Mesothelial cell of epicardium (in vitro differentiated cells): ENCODE data around the gene PIWIL4. TPM values are rescaled to one million over a fixed set of nuclear protein-coding genes. Genes with fewer than 3 reads are reported as not detected.
"Not testable (repeated sequence)": the region's sequence is repeated elsewhere in the genome, so short reads cannot be mapped to it uniquely, and the experiment has no call there.

Source experiments
- DNase-seq, 2 experiments: peaks; one replicate each; pipeline ENCODE4 v3.0.0; 2021; ENCODE audit warnings: low spot score in 2 of 2; ENCODE audit not compliant: unreplicated experiment in 2 of 2
- H3K27ac Mint-ChIP-seq: 2 replicates; pipeline ENCODE4 v1.8.0; 2021; ENCODE audit warnings: mixed read lengths
- H3K27me3 Mint-ChIP-seq: 2 replicates; pipeline ENCODE4 v1.8.0; 2021; ENCODE audit warnings: low read depth, mixed read lengths
- H3K36me3 Mint-ChIP-seq: 2 replicates; pipeline ENCODE4 v1.8.0; 2021; ENCODE audit warnings: mixed read lengths
- H3K4me1 Mint-ChIP-seq: 2 replicates; pipeline ENCODE4 v1.8.0; 2021; ENCODE audit warnings: mixed read lengths
- H3K4me3 Mint-ChIP-seq: 2 replicates; pipeline ENCODE4 v1.8.0; 2021; ENCODE audit warnings: mild to moderate bottlenecking, moderate library complexity, mixed read lengths
- H3K9me3 Mint-ChIP-seq: 2 replicates; pipeline ENCODE4 v1.8.0; 2021; ENCODE audit warnings: mixed read lengths
- CTCF ChIP-seq: fragments of 200-600 bp; sonication (generic); IDR thresholded peaks from one replicate; pipeline ENCODE4 v1.5.0; 2021; ENCODE audit warnings: antibody characterized with exemption; ENCODE audit not compliant: unreplicated experiment
- total RNA-seq: library from RNA; stranded (reverse); gene quantifications from 3 replicates; pipeline ENCODE4 v1.2.1, GENCODE V29; 2021

The PIWIL4 gene
- total RNA-seq, 1 donor from 2014 or later: 4.9 TPM

DNA sequence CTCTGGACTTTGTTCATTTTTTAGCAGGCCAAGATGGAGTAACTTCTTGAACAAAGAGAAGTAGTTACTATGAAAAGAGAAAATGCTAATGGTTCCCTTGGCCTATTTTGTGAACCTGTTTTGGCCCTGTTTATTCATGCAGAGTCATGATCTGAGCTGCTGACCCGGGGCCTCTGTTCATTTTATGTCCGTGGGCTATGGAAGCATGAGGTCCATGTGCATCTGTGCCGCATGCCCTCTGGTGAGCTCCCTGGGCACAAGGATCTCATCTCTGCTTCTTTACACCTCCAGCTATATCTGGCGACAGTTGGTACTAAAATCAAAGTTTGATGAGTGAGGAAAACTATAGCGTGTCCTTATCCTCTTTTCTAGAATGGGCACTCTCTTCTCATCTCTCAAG is 1.0 kb downstream of the PIWIL4 start:
- Mint-ChIP-seq H3K9me3 (no peaks in the 10 kb centered on the region), H3K4me3 (no peak overlapping the region), H3K27me3 (no peaks in the 10 kb centered on the region), H3K4me1 (peaks cover 2% of the 10 kb centered on the region), H3K27ac (no peak overlapping the region), H3K36me3 (no peaks in the 10 kb centered on the region)
- no peak for DNase-seq
- TF ChIP-seq CTCF: no peak

GRCh38 chr11:94568717-94569116 is 1.5 kb downstream of the PIWIL4 start:
- DNase-seq: no peak
- Mint-ChIP-seq H3K9me3 (no peaks in the 10 kb centered on the region), H3K4me1 (peaks cover 2% of the 10 kb centered on the region), H3K36me3 (no peaks in the 10 kb centered on the region), H3K27ac (no peak overlapping the region), H3K27me3 (no peaks in the 10 kb centered on the region), H3K4me3 (no peak overlapping the region)
- no peak for TF ChIP-seq CTCF

DNA sequence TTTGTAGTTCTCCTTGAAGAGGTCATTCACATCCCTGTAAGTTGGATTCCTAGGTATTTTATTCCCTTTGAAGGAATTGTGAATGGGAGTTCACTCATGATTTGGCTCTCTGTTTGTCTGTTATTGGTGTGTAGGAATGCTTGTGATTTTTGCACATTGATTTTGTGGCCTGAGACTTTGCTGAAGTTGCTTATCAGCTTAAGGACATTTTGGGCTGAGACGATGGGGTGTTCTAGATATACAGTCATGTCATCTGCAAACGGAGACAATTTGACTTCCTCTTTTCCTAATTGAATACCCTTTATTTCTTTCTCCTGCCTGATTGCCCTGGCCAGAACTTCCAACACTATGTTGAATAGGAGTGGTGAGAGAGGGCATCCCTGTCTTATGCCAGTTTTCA is 5.8 kb downstream of the PIWIL4 start:
- H3K9me3 Mint-ChIP-seq, H3K4me3 Mint-ChIP-seq, H3K36me3 Mint-ChIP-seq, H3K27me3 Mint-ChIP-seq, H3K27ac Mint-ChIP-seq, DNase-seq: not testable (repeated sequence)
- H3K4me1 Mint-ChIP-seq: peaks cover 18% of the 10 kb centered on the region

GRCh38 chr11:94574193-94574961 is 7.2 kb downstream of the PIWIL4 start:
- H3K27ac Mint-ChIP-seq: peak overlapping the region; percentile 75

GRCh38 chr11:94576306-94576705 is 9.1 kb downstream of the PIWIL4 start:
- H3K27me3 Mint-ChIP-seq: no peaks in the 10 kb centered on the region
- no peak overlapping the region for H3K4me3 Mint-ChIP-seq
- H3K9me3 Mint-ChIP-seq: no peaks in the 10 kb centered on the region
- peaks cover 23% of the 10 kb centered on the region for H3K4me1 Mint-ChIP-seq
- H3K27ac Mint-ChIP-seq: peak overlapping the region; percentile 43
- TF ChIP-seq CTCF: no peak
- H3K36me3 Mint-ChIP-seq: no peaks in the 10 kb centered on the region
- DNase-seq: no peak

More at GRCh38 chr11:94574193-94574961, 7.2 kb downstream of the PIWIL4 start:
- no peaks in the 10 kb centered on the region for H3K27me3 Mint-ChIP-seq
- peaks cover 23% of the 10 kb centered on the region for H3K4me1 Mint-ChIP-seq
- no peak overlapping the region for H3K4me3 Mint-ChIP-seq
- no peaks in the 10 kb centered on the region for H3K9me3 Mint-ChIP-seq
- no peak for DNase-seq
- H3K36me3 Mint-ChIP-seq: no peaks in the 10 kb centered on the region
- no peak for TF ChIP-seq CTCF

DNA sequence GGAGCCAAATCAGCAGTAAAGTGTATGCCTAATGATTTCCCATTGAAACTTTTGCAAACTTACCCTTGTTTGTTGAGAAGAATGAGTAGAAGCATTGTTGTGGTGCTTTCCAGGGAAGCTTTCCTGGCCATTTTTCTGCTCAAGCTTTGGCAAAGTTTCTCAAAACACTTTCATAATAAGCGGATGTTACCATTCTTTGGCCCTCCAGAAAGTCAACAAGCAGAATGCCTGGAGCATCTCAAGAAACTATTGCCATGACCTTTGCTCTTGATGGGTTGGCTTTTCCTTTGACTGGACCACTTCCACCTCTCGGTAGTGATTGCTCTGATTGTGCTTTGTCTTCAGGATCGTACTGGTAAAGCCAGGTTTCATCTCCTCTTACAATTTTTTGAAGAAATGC is 10.7 kb downstream of the PIWIL4 start:
- Mint-ChIP-seq H3K4me1 (peaks cover 23% of the 10 kb centered on the region), H3K27me3 (no peaks in the 10 kb centered on the region), H3K36me3 (no peaks in the 10 kb centered on the region), H3K27ac (no peak overlapping the region), H3K9me3 (no peaks in the 10 kb centered on the region), H3K4me3 (no peak overlapping the region)
- no peak for DNase-seq
- TF ChIP-seq CTCF: no peak
